Astrocyte of the hippocampus (primary cell): ENCODE data around the gene COL24A1.
"Not testable (repeated sequence)": the region's sequence is repeated elsewhere in the genome, so short reads cannot be mapped to it uniquely, and the experiment has no call there.

Experiments used
- DNase-seq: peaks from one replicate; pipeline ENCODE4 v3.0.0; 2011; ENCODE audit warnings: low read depth, low spot score

The COL24A1 gene

DNA sequence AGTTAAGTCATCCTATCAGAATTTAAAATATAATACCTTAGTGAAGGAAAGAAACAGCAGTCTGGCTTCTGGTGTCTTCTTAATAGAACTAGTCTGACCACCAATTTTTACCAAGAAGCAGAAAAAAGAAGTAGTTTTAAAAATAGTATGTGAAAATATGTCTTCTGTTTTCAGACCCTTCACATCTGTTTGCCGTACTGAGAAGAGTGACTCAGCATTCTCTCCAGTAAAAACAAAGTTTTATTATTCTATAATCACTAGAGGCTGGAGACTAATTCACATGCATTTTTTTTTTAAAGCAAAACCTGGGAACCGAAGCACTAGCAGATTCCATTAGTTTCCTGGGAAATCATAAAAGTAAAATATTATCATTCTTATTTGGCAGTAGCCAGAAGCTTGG is 163.8 kb downstream of the COL24A1 start:
- DNase-seq, result peak; percentile 38

GRCh38 chr1:85991261-85991660 is 165.3 kb downstream of the COL24A1 start:
- no peak for DNase-seq

- no peak for DNase-seq
These were observed 171.9 kb downstream of the COL24A1 start for GRCh38 chr1:85984636-85985035.

GRCh38 chr1:85983316-85983715 is 173.3 kb downstream of the COL24A1 start:
- peak; percentile 14 for DNase-seq

- no peak for DNase-seq
These were observed 179.9 kb downstream of the COL24A1 start for GRCh38 chr1:85976516-85977205.

DNA sequence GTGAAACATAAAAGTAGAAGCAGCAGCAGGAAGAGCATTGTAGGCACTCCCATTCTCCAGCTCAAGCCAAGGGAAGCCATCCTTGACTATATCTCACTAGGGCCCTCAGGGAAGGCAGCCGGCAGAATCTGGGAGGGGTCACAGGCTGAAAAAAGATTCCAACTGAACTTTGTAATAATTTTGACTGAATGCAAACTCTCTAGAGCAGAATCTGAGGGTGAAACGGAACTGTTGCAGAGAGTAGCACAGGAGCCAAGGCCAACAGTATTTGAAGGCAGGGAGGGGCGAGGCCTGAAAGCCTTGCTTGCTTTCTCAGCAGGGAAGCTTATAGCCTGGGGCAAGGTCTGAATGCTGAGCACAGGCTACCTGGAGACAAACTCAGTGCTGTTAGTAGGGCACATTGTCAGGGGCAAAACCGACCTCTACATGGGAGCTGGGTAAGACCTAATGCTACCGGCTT is 180.6 kb downstream of the COL24A1 start:
- no peak for DNase-seq

DNA sequence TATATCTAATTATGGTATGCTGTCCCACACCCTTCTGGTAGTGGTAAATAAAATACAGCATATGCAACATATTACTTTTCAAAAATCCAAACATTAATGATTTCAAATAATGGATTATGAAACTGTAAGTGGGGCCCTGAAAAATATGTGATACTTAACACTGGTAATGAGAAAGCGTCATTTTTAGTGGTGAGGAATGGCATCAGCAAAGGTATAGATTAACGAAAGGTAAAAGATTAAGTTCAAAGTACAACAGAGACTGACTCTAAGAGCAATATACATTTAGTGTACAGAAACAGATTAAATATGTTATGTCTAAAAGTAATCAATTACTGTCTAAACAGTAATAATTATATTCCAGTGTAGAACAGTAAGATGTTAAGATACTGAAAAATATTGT is 194.1 kb downstream of the COL24A1 start:
- DNase-seq, result no peak

- DNase-seq, result no peak
These were observed 198.8 kb downstream of the COL24A1 start for GRCh38 chr1:85957760-85958159.

- DNase-seq, result not testable (repeated sequence)
These were observed 201.4 kb downstream of the COL24A1 start for GRCh38 chr1:85955218-85955617.

DNA sequence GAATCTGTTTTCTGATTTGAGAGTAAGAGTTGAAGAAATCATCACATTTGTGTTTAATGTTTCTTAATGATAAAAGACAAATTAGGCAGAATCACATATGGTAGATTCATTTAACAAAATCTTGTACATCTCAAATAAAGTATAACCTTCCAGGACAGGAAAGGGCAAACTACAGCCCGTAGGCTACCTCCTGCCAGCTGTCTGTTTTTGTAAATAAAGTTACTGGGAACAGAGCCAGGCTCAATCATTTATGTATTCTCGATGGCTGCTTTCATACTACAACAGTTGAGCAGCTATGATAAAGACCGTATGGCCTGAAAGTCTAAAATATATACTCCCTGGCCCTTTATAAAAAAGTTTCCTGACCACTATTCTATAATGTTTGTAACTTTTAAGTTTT is 204.1 kb downstream of the COL24A1 start:
- DNase-seq, result no peak

GRCh38 chr1:85947186-85947585 is 209.4 kb downstream of the COL24A1 start:
- no peak for DNase-seq

DNA sequence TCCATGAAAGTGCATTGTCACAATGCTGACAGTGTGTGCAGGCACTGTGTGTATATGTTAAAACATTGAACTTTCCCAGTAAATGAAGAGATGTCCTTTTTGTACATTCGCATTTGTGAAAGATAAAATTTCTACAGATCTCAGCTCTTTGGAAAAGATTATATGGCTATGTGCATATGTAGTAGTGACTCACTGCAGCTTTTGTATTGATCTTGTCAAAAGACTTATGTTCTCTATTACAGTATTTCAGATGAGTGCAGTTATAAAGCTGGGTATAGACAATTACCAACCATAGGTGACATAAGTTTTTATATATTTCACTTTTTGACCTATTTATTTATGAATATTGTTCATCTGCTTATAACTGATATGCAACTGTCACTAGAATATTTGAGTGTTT is 212.6 kb downstream of the COL24A1 start:
- DNase-seq, result no peak

- no peak for DNase-seq
These were observed 213.0 kb downstream of the COL24A1 start for GRCh38 chr1:85943526-85943925.

DNA sequence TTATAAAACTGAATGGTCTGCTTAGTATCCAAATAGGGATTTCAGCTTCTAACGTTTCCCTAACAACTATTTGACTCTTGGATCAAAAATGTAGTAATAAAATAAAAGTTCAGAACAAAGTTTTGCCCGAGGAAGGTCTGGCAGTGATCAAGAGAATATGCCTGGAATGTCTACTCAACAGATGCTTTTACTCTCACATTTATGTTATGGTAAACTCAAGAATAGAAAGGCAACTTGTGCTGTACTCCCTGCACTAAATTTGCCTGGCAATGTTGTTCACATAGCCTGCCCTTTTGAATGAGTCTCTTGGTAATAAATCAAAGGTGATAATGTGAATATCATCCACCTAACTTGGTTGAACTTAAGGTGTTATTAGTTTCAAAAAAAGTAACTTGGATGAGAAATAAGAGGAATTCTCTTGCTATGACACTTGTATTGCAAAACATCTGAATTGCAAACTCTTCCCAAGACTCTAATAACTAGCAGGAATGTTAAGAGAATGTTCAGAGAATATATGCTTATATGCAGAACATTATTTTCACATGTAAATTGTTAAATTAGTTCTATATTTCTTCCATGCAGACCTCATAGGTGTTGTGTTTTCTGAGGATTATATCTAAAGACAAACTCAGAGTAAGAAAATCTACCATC is 215.8 kb downstream of the COL24A1 start:
- DNase-seq, result no peak

GRCh38 chr1:85938829-85939228 is 217.7 kb downstream of the COL24A1 start:
- no peak for DNase-seq

GRCh38 chr1:85936470-85936869 is 220.1 kb downstream of the COL24A1 start:
- DNase-seq, result no peak

DNA sequence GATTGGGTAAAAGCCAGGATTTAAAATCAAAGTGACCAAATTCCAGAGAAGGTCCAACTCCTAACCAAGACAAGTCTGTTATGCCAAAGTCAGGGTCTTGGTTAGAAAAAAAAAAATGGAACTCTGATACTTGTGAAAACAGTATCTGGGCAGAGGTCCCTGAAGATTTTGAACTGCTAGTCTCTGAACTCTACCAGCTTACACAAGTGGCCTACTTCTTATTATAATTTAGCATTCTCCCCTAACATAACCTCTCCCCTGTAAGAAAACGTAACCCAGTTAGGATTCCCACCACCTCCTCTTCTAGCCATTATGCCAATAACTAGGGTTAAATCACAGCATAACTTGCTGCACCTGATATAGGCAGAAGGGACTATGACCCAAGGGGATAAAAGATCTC is 220.5 kb downstream of the COL24A1 start:
- DNase-seq, result no peak

DNA sequence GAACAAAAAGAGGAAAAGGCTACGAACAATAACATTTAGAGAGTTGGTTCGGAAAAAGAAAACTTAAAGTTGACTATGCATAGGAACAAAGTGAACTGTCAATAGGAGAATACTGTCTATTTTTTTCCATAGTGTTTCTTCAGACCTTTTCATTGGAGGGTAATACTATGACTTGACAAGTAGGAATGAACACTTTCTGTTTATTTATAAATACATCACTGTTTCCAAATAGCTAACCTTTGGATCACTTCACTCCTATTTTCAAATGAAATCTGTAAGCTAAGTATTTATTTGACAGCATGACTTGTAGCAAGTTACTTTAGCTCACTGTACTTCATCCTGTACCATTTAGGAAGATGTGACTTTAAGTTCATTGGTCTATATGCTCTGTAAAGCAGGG is 221.3 kb downstream of the COL24A1 start:
- DNase-seq, result no peak

GRCh38 chr1:85934516-85934915 is 222.1 kb downstream of the COL24A1 start:
- DNase-seq, result no peak

- no peak for DNase-seq
These were observed 222.6 kb downstream of the COL24A1 start for GRCh38 chr1:85933961-85934360.

- DNase-seq, result peak; percentile 3
These were observed 244.8 kb downstream of the COL24A1 start for GRCh38 chr1:85911742-85912141.

GRCh38 chr1:85900921-85901320 is 255.7 kb downstream of the COL24A1 start:
- no peak for DNase-seq

- DNase-seq, result peak; percentile 53
These were observed 257.7 kb downstream of the COL24A1 start for GRCh38 chr1:85898861-85899260.
